LHCN-M2 (cell line): ENCODE measurements around the gene PRRT3. TPM values are rescaled to one million over a fixed set of nuclear protein-coding genes. Genes with fewer than 3 reads are reported as not detected.
A peak's percentile ranks its signal among the peaks of the same experiment; 100 is the strongest.
"Not testable (repeated sequence)": the region's sequence is repeated elsewhere in the genome, so short reads cannot be mapped to it uniquely, and the experiment has no call there.

Experiments
- DNase-seq: peaks from one replicate; pipeline ENCODE4 v3.0.0-alpha.2; 2012; ENCODE audit warnings: low read depth
- total RNA-seq: library from RNA; depleted of rRNA; stranded (reverse); fragments of >200 nt; gene quantifications from 2 replicates; pipeline ENCODE4 v1.2.3, GENCODE V29; 2014

PRRT3 gene
- total RNA-seq, 1 experiment from 2014 or later, result 2.5 TPM

- DNase-seq, result peak; percentile 61
Measured at GRCh38 chr3:9947025-9947995, 4.9 kb downstream of the PRRT3 start.

DNA sequence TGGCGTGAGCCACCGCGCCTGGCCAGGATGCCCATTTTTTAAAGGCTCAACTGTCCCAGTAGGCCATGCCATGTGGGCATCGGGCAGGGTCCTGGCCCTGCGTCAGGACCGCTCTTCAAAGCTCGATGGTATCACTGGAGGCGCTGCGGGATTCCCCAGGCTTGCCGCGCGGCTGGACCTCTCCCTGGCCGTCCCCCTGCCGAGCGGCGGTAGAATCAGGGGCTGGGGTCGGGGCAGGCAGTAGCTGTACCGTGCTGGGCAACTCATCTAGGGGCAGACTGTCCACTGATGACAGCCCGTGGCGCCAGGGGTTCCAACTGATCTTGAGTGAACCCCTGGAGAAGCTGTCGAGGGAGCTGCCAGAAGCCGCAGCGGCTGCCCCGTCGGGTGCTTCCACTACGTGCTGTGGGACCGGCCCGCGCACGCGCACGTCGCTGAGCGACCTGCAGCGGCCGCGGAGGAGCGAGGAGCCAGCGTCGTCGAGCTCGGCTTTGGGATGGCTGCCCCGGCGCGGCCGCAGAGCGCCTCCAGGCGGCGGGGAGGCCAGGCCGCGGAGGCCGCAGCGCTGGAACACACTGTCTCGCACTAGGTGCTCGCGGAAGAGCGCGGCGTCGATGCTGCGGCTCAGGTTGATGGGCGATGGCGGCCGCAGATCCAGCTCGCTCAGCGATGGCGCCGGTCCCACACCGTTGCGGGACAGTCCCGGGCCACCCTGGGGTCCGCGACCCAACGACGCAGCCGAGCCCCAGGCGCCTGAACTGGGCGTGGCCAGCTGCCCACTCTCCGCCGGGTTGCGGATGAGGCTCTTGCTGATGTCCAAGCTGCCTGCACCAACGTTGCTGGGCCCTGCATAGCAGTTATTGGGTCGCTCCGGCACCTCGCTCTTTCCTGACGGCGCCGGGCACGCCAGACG, 5.8 kb downstream of the PRRT3 start:
- peak; percentile 75 for DNase-seq

DNA sequence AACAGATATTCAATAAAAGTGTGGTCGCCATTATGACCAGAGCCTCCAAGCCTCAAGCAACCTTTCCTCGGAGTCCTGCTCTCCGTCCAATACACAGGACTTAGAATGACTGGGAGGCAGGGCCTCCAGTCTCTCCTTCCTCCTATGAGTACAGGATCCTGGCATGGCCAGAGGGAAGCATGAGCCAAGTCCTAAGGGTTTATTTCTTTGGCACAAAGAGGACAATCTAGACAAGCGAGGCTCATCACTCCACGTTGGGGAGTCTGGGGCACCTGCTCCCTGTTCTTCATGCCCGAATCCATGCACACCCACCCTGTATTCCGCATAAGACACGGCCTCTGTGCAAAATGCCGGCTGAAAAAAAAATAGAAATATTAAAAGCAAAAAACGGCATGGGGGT, 6.8 kb downstream of the PRRT3 start:
- DNase-seq, result no peak

GRCh38 chr3:9944271-9944670, 7.9 kb downstream of the PRRT3 start:
- DNase-seq, result no peak

GRCh38 chr3:9942934-9943690, 9.1 kb downstream of the PRRT3 start:
- DNase-seq, result no peak

DNA sequence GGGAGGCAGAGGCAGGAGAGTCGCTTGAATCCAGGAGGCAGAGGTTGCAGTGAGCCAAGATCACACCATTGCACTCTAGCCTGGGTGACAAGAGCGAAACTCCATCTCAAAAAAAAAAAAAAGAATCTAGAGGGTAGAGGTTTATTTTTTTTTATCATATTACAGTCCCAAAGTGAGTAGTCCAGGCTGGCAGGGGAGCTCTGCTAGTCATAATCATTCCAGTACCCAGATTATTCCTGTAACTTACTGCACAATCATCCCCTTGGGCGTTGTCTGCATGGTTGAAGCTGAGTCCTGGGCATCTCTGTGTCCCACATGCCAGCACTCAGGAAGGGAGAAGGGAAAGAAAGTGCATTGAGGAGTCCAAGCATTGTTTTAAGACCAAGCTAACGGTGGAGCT, 10.0 kb downstream of the PRRT3 start:
- no peak for DNase-seq

GRCh38 chr3:9940746-9941145, 11.5 kb downstream of the PRRT3 start:
- no peak for DNase-seq

DNA sequence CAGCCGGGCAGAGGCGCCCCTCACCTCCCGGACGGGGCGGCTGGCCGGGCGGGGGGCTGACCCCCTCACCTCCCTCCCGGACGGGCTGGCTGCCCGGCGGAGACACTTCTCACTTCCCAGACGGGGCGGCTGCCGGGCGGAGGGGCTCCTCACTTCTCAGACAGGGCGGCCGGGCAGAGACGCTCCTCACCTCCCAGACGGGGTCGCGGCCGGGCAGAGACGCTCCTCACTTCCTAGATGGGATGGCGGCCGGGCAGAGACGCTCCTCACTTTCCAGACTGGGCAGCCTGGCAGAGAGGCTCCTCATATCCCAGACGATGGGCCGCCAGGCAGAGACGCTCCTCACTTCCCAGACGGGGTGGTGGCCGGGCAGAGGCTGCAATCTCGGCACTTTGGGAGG, 12.3 kb downstream of the PRRT3 start:
- DNase-seq, result not testable (repeated sequence)

- no peak for DNase-seq
Measured at GRCh38 chr3:9938966-9939365, 13.2 kb downstream of the PRRT3 start.

- no peak for DNase-seq
Measured at GRCh38 chr3:9937486-9938238, 14.5 kb downstream of the PRRT3 start.

GRCh38 chr3:9935966-9936510, 16.2 kb downstream of the PRRT3 start:
- DNase-seq, result no peak

GRCh38 chr3:9934993-9935392, 17.2 kb downstream of the PRRT3 start:
- no peak for DNase-seq

DNA sequence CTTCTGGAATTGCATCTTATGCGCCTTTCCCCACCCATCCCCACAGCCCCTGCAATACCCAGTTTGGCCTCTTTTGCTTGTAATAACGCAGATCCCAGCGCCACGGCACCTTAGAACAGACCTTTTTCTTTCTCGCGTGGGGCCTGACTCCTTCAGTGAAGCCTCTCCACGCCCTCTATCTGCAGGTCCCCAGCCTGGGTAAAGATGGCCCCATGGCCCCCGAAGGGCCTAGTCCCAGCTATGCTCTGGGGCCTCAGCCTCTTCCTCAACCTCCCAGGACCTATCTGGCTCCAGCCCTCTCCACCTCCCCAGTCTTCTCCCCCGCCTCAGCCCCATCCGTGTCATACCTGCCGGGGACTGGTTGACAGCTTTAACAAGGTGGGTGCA, 18.0 kb downstream of the PRRT3 start:
- no peak for DNase-seq

GRCh38 chr3:9933561-9934234, 18.5 kb downstream of the PRRT3 start, which contains the start of gene CRELD1:
TSS of gene CRELD1 (plus strand) at chr3:9933834. CDS start at chr3:9934439, 605 bp downstream.
- peak; percentile 84 for DNase-seq

GRCh38 chr3:9932843-9933560, 19.2 kb downstream of the PRRT3 start:
- DNase-seq, result peak; percentile 65

DNA sequence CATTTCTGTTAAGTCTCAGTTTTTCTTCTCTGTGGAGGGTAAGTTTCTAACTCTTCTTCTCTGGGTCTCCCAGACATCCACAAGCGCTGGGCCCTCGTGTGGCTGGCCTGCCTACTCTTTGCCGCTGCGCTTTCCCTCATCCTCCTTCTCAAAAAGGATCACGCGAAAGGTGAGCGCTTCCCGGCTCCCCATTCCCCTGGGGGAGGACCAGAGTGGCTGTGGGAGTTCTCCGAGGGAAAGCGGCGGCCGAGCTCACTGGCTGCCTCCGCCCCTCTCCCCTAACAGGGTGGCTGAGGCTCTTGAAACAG, 19.7 kb downstream of the PRRT3 start:
- no peak for DNase-seq

DNA sequence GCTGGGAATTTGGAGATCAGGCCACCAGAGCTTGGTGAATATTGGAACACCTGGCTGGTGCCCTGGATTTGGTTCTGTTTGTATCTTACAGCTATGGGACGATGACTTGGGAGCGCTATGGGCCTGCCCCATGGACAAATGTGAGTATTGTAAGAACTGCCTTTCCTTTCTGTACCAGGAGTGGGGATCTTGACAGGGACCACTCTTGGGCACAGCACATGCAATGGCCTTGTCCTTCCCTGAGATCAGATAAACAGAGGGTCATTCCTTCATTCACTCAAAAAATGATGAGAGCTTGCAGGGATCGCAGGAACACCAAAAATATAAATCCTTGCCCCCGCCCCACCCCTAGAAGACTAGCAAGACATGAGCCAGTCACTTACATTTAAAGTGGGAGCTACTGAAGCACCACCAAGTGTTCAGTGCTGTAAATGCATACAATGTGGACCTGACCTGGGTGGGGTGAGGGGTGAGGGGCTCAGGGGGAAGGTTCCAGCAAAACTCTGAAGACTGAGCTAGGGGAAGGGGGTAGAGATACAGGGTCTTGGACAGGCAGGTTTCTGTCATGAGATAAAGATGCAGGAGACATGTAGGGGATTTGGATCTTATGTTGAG, 21.3 kb downstream of the PRRT3 start:
- DNase-seq, result no peak

GRCh38 chr3:9928158-9928557, 24.1 kb downstream of the PRRT3 start:
- DNase-seq, result no peak
